Urinary bladder (tissue), 4 donors: ENCODE results near the gene RHBDF2. TPM values are rescaled to one million over a fixed set of nuclear protein-coding genes. Genes with fewer than 3 reads are reported as not detected.

Experiments used
- DNase-seq: peaks from one replicate; pipeline ENCODE4 v3.0.0-alpha.2; 2015; ENCODE audit errors: extremely low spot score
- H3K27ac ChIP-seq: one replicate; pipeline ENCODE4 v1.5.1; 2013; ENCODE audit warnings: low read depth, mild to moderate bottlenecking, moderate library complexity
- H3K36me3 ChIP-seq: one replicate; pipeline ENCODE4 v1.6.1; 2013; ENCODE audit warnings: mild to moderate bottlenecking, moderate library complexity; ENCODE audit not compliant: insufficient read depth
- H3K4me1 ChIP-seq: one replicate; pipeline ENCODE4 v1.6.1; 2013; ENCODE audit warnings: mild to moderate bottlenecking, moderate library complexity; ENCODE audit not compliant: insufficient read depth
- H3K4me3 ChIP-seq: one replicate; pipeline ENCODE4 v1.5.1; 2013; ENCODE audit warnings: low read depth, low read length
- WGBS: extraction: QIAGEN DNeasy Blood & Tissue Kit; methylation state at CpG from one replicate; pipeline ENCODE4 v1.1.7; 2013; 5-methylcytosine and 5-hydroxymethylcytosine counted together
- polyA plus RNA-seq: library from polyadenylated mRNA; stranded (reverse); fragments of 200-250 nt; gene quantifications from one replicate; pipeline ENCODE4 v1.2.3, GENCODE V29; 2013
- total RNA-seq: library from RNA; depleted of rRNA; stranded (reverse); fragments of >200 nt; gene quantifications from one replicate; pipeline ENCODE4 v1.2.3, GENCODE V29; 2014
- donor health status: healthy with polysubstance abuse.
- donor health status: healthy.

Gene RHBDF2
- total and polyA plus RNA-seq, 2 donors = 4.2 to 17.2 TPM

- DNase-seq = no peak
- H3K4me3 ChIP-seq = no peak overlapping the region
- WGBS = 91% methylated on average over 6 of the region's 6 CpGs
- H3K27ac ChIP-seq = no peak overlapping the region
- no peaks in the 10 kb centered on the region for H3K4me1 ChIP-seq
- no peaks in the 10 kb centered on the region for H3K36me3 ChIP-seq
These were observed 61.8 kb downstream of the RHBDF2 start for GRCh38 chr17:76439314-76439928.

- WGBS = 86% methylated on average over 9 of the region's 9 CpGs
- Histone ChIP-seq H3K4me3 (no peak overlapping the region), H3K27ac (no peak overlapping the region), H3K4me1 (no peaks in the 10 kb centered on the region), H3K36me3 (no peaks in the 10 kb centered on the region)
- DNase-seq = no peak
These were observed 62.3 kb downstream of the RHBDF2 start for GRCh38 chr17:76438906-76439305.

DNA sequence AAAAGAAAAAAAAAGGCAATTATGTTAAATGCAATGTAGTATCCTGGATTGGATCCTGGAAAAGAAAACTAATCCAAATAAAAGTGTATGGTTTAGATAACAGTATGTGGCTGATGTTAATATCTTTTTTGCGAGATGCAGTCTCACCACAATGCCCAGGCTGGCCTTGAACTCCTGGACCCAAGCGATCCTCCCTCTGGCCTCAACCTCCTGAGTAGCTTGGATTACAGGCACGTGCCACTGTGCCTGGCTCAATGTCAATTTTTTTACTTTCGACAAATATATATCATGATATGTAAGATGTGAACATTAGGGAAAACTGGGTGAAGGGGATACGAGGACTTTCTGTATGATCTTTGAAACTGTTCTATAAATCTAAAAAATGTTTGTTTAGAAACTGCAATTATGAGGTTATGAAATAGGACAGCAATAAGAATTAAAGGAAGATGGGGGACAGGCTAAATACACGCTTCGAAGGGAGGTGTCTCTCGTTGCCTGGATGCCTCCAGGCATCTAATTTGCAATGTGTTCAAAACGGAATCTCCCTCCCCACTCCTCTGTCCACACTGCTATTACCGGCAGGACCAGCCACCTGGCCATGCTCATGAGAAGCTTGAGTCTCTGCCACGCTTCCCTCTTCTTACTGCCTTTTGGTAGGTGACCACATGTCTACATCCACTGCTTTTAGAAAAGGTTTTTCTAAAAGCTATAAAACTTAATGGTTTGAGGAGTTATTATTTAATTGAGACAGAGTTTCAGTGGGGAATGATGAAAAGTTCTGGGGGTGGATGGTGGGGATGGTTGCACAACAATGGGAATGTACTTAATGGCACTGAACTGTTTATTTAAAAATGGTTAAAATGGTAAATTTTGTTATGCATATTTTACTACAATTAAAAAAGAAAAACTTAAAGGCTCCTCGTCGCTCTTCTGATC is 63.5 kb downstream of the RHBDF2 start:
- DNase-seq = no peak
- no peaks in the 10 kb centered on the region for H3K36me3 ChIP-seq
- 83% methylated on average over 13 of the region's 13 CpGs for WGBS
- H3K27ac ChIP-seq = no peak overlapping the region
- no peaks in the 10 kb centered on the region for H3K4me1 ChIP-seq
- H3K4me3 ChIP-seq = no peak overlapping the region

DNA sequence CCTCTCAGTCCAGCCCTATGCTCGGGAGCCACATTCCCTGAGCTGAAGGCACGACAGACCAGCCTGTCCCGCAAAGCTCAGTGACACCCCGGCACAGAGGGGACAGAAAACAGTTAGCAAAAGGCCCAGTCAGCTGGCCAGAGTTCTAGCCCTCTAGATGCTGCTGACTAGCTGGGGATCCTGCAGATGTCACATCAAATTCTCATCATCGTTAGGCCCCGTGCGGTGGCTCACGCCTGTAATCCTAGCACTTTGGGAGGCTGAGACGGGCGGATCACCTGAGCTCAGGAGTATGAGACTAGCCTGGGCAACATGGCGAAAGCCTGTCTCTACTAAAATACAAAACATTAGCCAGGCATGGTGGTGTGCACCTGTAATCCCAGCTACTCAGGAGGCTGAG is 65.5 kb downstream of the RHBDF2 start:
- no peak overlapping the region for H3K27ac ChIP-seq
- 96% methylated on average over 11 of the region's 11 CpGs for WGBS
- H3K4me3 ChIP-seq = no peak overlapping the region
- no peaks in the 10 kb centered on the region for H3K4me1 ChIP-seq
- no peaks in the 10 kb centered on the region for H3K36me3 ChIP-seq
- DNase-seq = no peak

GRCh38 chr17:76434870-76435269 is 66.4 kb downstream of the RHBDF2 start:
- H3K4me3 ChIP-seq = no peak overlapping the region
- no peak overlapping the region for H3K27ac ChIP-seq
- H3K4me1 ChIP-seq = no peaks in the 10 kb centered on the region
- WGBS = 89% methylated on average over 7 of the region's 7 CpGs
- no peak for DNase-seq
- H3K36me3 ChIP-seq = no peaks in the 10 kb centered on the region

- no peaks in the 10 kb centered on the region for H3K4me1 ChIP-seq
- 97% methylated on average over 9 of the region's 9 CpGs for WGBS
- no peak overlapping the region for H3K4me3 ChIP-seq
- DNase-seq = no peak
- no peak overlapping the region for H3K27ac ChIP-seq
- no peaks in the 10 kb centered on the region for H3K36me3 ChIP-seq
These were observed 67.5 kb downstream of the RHBDF2 start for GRCh38 chr17:76433693-76434092.

GRCh38 chr17:76432712-76433336 is 68.4 kb downstream of the RHBDF2 start:
- no peak overlapping the region for H3K4me3 ChIP-seq

GRCh38 chr17:76432004-76432403 is 69.2 kb downstream of the RHBDF2 start:
- H3K4me3 ChIP-seq = no peak overlapping the region
- no peak overlapping the region for H3K27ac ChIP-seq
- WGBS = 86% methylated on average over 6 of the region's 6 CpGs
- no peak for DNase-seq
- no peaks in the 10 kb centered on the region for H3K4me1 ChIP-seq
- no peaks in the 10 kb centered on the region for H3K36me3 ChIP-seq

More at GRCh38 chr17:76432712-76433336, 68.4 kb downstream of the RHBDF2 start:
- Histone ChIP-seq H3K36me3 (no peaks in the 10 kb centered on the region), H3K27ac (no peak overlapping the region), H3K4me1 (no peaks in the 10 kb centered on the region)
- DNase-seq = no peak
- WGBS = 64% methylated on average over 3 of the region's 3 CpGs

- Histone ChIP-seq H3K4me3 (no peak overlapping the region), H3K27ac (no peak overlapping the region), H3K4me1 (no peaks in the 10 kb centered on the region), H3K36me3 (no peaks in the 10 kb centered on the region)
- 97% methylated on average over 2 of the region's 2 CpGs for WGBS
- DNase-seq = no peak
These were observed 69.7 kb downstream of the RHBDF2 start for GRCh38 chr17:76431509-76431908.

DNA sequence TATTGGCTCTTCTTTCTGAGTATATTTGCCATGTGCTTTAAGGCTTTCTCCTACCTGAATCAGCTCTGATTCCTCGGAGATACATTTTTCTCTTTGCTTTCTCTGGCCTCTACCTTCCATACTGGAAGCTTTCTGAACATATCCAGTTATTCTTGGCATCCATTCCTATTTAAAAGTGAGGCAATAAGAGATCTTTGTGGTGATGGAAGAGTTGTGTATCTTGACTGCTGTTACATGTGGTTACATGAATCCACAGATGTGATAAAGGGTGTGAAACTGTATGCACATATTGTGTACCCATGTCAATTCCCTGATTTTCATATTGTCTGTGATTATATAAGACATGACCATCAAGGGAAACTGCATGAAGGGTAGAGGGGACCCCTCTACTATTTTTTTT is 72.7 kb downstream of the RHBDF2 start:
- no peak for DNase-seq
- H3K36me3 ChIP-seq = no peaks in the 10 kb centered on the region
- H3K27ac ChIP-seq = no peak overlapping the region
- WGBS = 92% methylated on average over 1 of the region's 1 CpG
- no peak overlapping the region for H3K4me3 ChIP-seq
- H3K4me1 ChIP-seq = no peaks in the 10 kb centered on the region

GRCh38 chr17:76427501-76428231 is 73.6 kb downstream of the RHBDF2 start:
- DNase-seq = no peak
- no peaks in the 10 kb centered on the region for H3K36me3 ChIP-seq
- no peaks in the 10 kb centered on the region for H3K4me1 ChIP-seq
- H3K4me3 ChIP-seq = no peak overlapping the region
- no peak overlapping the region for H3K27ac ChIP-seq
- 70% methylated on average over 8 of the region's 8 CpGs for WGBS

DNA sequence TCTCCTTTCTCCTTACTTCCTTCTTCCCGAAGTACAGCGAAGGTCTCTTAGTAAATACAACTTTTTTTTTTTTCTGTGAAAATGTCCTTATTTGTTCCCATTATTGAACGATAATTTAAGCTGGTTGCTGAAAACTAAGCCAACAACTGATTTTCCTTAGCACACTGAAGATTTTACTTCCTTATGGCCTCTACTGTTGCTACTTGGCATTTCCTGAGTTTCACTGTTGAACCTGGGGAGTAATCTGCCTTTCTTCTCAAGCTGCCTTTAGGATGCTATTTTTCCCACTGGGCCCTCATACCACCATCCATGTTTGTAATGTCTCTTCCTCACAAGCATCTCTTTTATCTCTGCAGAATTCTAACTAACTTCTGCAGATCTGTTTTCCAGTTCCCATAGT is 74.4 kb downstream of the RHBDF2 start:
- H3K27ac ChIP-seq = no peak overlapping the region
- no peak for DNase-seq
- H3K4me1 ChIP-seq = no peaks in the 10 kb centered on the region
- H3K4me3 ChIP-seq = no peak overlapping the region
- H3K36me3 ChIP-seq = no peaks in the 10 kb centered on the region
- WGBS = 87% methylated on average over 3 of the region's 3 CpGs

DNA sequence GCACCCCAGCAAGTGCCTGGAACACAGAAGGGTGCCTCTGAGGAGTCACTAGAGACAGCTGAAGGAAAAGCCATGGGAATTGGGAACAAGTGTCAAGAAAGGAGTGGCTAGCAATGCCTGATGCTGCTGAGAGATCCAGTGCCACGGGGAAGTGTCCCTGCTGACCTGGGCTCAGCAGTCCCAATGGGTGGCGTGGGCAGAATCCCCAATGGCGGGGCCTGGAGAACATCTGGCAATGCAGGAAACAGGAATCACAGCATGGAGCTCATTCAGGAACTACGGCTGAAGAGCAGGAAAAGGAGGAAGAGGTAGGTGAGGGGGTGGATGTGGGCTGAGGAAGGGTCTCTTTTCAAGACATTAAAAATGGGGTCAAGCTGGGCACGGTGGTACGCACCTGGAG is 78.4 kb downstream of the RHBDF2 start:
- 94% methylated on average over 6 of the region's 6 CpGs for WGBS
- no peak for DNase-seq
- no peaks in the 10 kb centered on the region for H3K36me3 ChIP-seq
- H3K4me3 ChIP-seq = no peak overlapping the region
- no peaks in the 10 kb centered on the region for H3K4me1 ChIP-seq
- no peak overlapping the region for H3K27ac ChIP-seq
